Activated naive CD8-positive, alpha-beta T cell treated with anti-CD3 and anti-CD28 coated beads, Interleukin-2, amount 10 ng/mL, durations not matched to agents 7 days and 5 days (primary cell): ENCODE measurements around the gene LYRM4. TPM values are rescaled to one million over a fixed set of nuclear protein-coding genes. Genes with fewer than 3 reads are reported as not detected.

Experiments used
- ATAC-seq: fragments of 150-1000 bp; cut with Tn5 transposase; one replicate; pipeline ENCODE4 v1.10.0; 2021; ENCODE audit warnings: low read depth, moderate library complexity
- POLR2A ChIA-PET: fragments of 350-600 bp; sonication (Branson Sonifier 250); formaldehyde crosslinking; loops from one replicate; lab custom pipeline; 2021; ENCODE audit warnings: antibody characterized with exemption; lab: Charles Lee
- DNase-seq: peaks from one replicate; pipeline ENCODE4 v3.0.0; 2021
- H3K27ac Mint-ChIP-seq: one replicate; pipeline ENCODE4 v1.8.0; 2022; ENCODE audit warnings: mild to moderate bottlenecking, mixed read lengths
- H3K27me3 Mint-ChIP-seq: one replicate; pipeline ENCODE4 v1.8.0; 2022; ENCODE audit warnings: mild to moderate bottlenecking, moderate library complexity, mixed read lengths
- H3K36me3 Mint-ChIP-seq: one replicate; pipeline ENCODE4 v1.8.0; 2021; ENCODE audit warnings: mild to moderate bottlenecking, mixed read lengths
- H3K4me1 Mint-ChIP-seq: one replicate; pipeline ENCODE4 v1.8.0; 2021; ENCODE audit warnings: mixed read lengths
- H3K4me3 Mint-ChIP-seq: one replicate; pipeline ENCODE4 v1.8.0; 2022; ENCODE audit warnings: mild to moderate bottlenecking, moderate library complexity, mixed read lengths
- H3K9me3 Mint-ChIP-seq: one replicate; pipeline ENCODE4 v1.8.0; 2021; ENCODE audit warnings: mixed read lengths
- total RNA-seq, 2 experiments: library from RNA; stranded (reverse); gene quantifications; one replicate each; pipeline ENCODE4 v1.2.3, GENCODE V29; 2021

The LYRM4 gene
- total RNA-seq, 2 experiments from 2014 or later: 26.5 to 27.1 TPM

DNA sequence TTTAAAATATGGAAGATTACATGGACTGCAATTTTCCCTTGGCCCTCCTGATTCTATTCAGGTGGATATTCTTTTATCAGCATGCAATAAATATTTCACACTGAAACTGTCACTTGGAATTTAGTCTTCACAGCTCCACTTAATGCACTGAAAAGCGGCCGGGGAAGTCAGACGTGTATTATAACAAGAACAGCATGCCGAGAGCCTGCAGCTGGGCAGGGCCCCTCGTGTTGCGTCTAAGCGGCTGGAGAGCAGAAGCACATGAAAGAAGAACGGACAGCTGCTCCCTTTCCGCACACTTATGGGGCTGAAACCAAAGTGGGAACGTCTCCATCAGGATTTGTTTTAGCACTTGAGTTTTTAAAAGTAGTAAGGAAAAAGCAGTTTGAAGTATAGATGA lies 57.2 kb downstream of the LYRM4 start:
- Mint-ChIP-seq H3K4me3 (no peak overlapping the region), H3K4me1 (peaks cover 4% of the 10 kb centered on the region), H3K27me3 (no peaks in the 10 kb centered on the region), H3K9me3 (no peaks in the 10 kb centered on the region), H3K36me3 (no peaks in the 10 kb centered on the region), H3K27ac (no peak overlapping the region)
- POLR2A ChIA-PET: no interaction called here
- ATAC-seq (no peak), DNase-seq (no peak)

DNA sequence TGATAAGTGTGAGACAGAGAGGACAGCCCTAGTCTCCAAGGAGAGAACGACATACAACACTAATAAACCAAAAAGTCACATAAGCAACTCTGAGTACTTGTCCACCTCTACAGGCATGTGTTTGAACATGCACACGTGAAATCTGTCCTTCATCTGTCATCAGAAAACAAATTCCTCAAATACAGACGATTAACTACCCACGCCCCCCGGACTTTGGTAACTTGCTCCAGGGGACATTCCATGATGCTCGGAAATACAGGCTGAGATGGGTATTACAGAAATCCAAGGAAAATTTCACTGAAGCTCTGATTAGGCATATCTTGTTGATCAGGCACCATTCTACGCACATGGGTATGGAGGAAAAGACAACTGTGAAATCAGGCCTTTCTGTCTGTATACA lies 57.8 kb downstream of the LYRM4 start:
- Mint-ChIP-seq H3K27me3 (no peaks in the 10 kb centered on the region), H3K9me3 (no peaks in the 10 kb centered on the region), H3K4me1 (peaks cover 4% of the 10 kb centered on the region), H3K4me3 (no peak overlapping the region), H3K36me3 (no peaks in the 10 kb centered on the region), H3K27ac (no peak overlapping the region)
- DNase-seq: no peak
- POLR2A ChIA-PET: no interaction called here
- no peak for ATAC-seq

GRCh38 chr6:5202206-5202605 lies 58.5 kb downstream of the LYRM4 start:
- H3K4me3 Mint-ChIP-seq: no peak overlapping the region
- H3K27ac Mint-ChIP-seq: no peak overlapping the region
- no peaks in the 10 kb centered on the region for H3K9me3 Mint-ChIP-seq
- POLR2A ChIA-PET: no interaction called here
- no peak for DNase-seq
- peaks cover 4% of the 10 kb centered on the region for H3K4me1 Mint-ChIP-seq
- H3K36me3 Mint-ChIP-seq: no peaks in the 10 kb centered on the region
- H3K27me3 Mint-ChIP-seq: no peaks in the 10 kb centered on the region
- ATAC-seq: no peak

GRCh38 chr6:5201271-5201670 lies 59.5 kb downstream of the LYRM4 start:
- POLR2A ChIA-PET: no interaction called here
- Mint-ChIP-seq H3K36me3 (peaks cover 2% of the 10 kb centered on the region), H3K27ac (no peak overlapping the region)

GRCh38 chr6:5199702-5200101 lies 61.0 kb downstream of the LYRM4 start:
- H3K4me1 Mint-ChIP-seq: peaks cover 4% of the 10 kb centered on the region
- peaks cover 6% of the 10 kb centered on the region for H3K36me3 Mint-ChIP-seq
- H3K4me3 Mint-ChIP-seq: no peak overlapping the region
- POLR2A ChIA-PET: no interaction called here
- ATAC-seq (no peak), DNase-seq (no peak)
- H3K27ac Mint-ChIP-seq: no peak overlapping the region
- peaks cover 1% of the 10 kb centered on the region for H3K9me3 Mint-ChIP-seq
- no peaks in the 10 kb centered on the region for H3K27me3 Mint-ChIP-seq

More at GRCh38 chr6:5201271-5201670, 59.5 kb downstream of the LYRM4 start:
- ATAC-seq (no peak), DNase-seq (no peak)
- Mint-ChIP-seq H3K4me3 (no peak overlapping the region), H3K27me3 (no peaks in the 10 kb centered on the region), H3K4me1 (peaks cover 4% of the 10 kb centered on the region), H3K9me3 (no peaks in the 10 kb centered on the region)

DNA sequence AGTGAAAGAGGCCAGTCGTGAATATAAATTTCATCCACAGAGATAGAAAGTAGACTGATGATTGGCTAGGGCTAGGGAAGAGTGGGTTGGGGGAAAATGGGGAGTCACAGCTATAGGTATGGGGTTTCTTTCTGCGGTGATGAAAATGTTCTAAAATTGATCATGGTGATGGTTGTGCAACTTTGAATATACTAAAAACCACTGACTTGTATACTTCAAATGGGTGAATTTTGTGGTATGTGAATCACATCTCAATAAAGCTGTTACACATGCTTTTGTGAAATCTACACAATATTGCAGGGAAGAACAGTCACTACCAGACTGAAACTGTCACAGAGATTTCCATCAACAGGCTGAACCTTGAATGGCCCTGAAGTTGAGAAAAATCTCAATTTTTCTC lies 61.5 kb downstream of the LYRM4 start:
- ATAC-seq: no peak
- H3K36me3 Mint-ChIP-seq: peaks cover 6% of the 10 kb centered on the region

DNA sequence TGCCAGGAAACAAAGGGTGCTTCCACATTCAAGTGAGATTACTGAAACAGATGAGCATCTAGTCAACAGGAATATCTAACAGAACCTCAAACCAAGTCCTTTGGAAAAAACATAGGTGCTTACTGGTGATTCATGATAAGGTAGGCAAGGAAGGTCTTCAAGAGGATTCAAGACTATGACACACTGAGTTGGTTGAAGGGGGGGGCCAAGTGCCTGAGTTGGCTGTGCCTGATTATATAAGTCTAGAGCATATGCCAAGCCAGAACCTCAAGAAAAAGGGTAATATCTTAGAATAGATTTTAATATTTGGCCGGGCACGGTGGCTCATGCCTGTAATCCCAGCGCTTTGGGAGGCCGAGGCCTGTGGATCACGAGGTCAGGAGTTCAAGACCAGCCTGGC lies 63.7 kb downstream of the LYRM4 start:
- ATAC-seq (no peak), DNase-seq (no peak)
- H3K4me3 Mint-ChIP-seq: no peak overlapping the region
- no peak overlapping the region for H3K27ac Mint-ChIP-seq
- peaks cover 10% of the 10 kb centered on the region for H3K36me3 Mint-ChIP-seq
- H3K4me1 Mint-ChIP-seq: peaks cover 5% of the 10 kb centered on the region
- POLR2A ChIA-PET: no interaction called here
- H3K27me3 Mint-ChIP-seq: no peaks in the 10 kb centered on the region
- H3K9me3 Mint-ChIP-seq: peaks cover 1% of the 10 kb centered on the region

More for the DNA sequence above, 61.5 kb downstream of the LYRM4 start:
- no peak for DNase-seq
- peaks cover 4% of the 10 kb centered on the region for H3K4me1 Mint-ChIP-seq
- H3K27me3 Mint-ChIP-seq: no peaks in the 10 kb centered on the region
- H3K9me3 Mint-ChIP-seq: peaks cover 1% of the 10 kb centered on the region
- no peak overlapping the region for H3K27ac Mint-ChIP-seq
- POLR2A ChIA-PET: no interaction called here
- H3K4me3 Mint-ChIP-seq: no peak overlapping the region

GRCh38 chr6:5192135-5192794 lies 68.5 kb downstream of the LYRM4 start:
- H3K27ac Mint-ChIP-seq: no peak overlapping the region
- H3K4me3 Mint-ChIP-seq: no peak overlapping the region
- H3K9me3 Mint-ChIP-seq: peaks cover 1% of the 10 kb centered on the region
- DNase-seq (no peak), ATAC-seq (no peak)
- H3K4me1 Mint-ChIP-seq: peaks cover 6% of the 10 kb centered on the region
- H3K27me3 Mint-ChIP-seq: no peaks in the 10 kb centered on the region
- POLR2A ChIA-PET: no interaction called here
- peaks cover 10% of the 10 kb centered on the region for H3K36me3 Mint-ChIP-seq

GRCh38 chr6:5191722-5192121 lies 69.0 kb downstream of the LYRM4 start:
- H3K27ac Mint-ChIP-seq: no peak overlapping the region
- H3K36me3 Mint-ChIP-seq: peaks cover 8% of the 10 kb centered on the region
- peaks cover 6% of the 10 kb centered on the region for H3K4me1 Mint-ChIP-seq
- no peaks in the 10 kb centered on the region for H3K27me3 Mint-ChIP-seq
- POLR2A ChIA-PET: no interaction called here
- no peak for ATAC-seq
- peaks cover 1% of the 10 kb centered on the region for H3K9me3 Mint-ChIP-seq
- no peak overlapping the region for H3K4me3 Mint-ChIP-seq
- DNase-seq: no peak

DNA sequence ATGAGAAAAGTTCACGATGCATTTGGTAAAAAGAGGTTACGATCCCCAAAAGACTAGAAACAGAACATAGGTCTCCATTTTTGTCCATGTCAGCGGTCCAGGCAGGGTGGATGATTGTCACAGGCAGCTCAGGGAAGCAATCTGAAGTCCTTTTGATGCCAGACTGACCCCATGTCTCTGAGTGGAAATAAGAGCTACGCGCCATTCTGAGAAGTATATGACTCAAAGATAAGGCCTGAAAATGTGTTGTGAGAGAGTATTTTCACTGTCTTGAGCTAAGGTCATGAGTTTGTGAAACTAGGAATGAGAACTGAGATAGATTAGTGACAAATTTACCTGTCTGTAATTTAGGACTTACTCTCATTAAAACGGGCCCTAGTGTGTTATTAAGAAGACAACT lies 69.5 kb downstream of the LYRM4 start:
- H3K27ac Mint-ChIP-seq: no peak overlapping the region
- no peak for ATAC-seq
- peaks cover 8% of the 10 kb centered on the region for H3K36me3 Mint-ChIP-seq
- no peak for DNase-seq
- H3K4me1 Mint-ChIP-seq: peaks cover 6% of the 10 kb centered on the region
- no peaks in the 10 kb centered on the region for H3K27me3 Mint-ChIP-seq
- H3K4me3 Mint-ChIP-seq: no peak overlapping the region
- peaks cover 1% of the 10 kb centered on the region for H3K9me3 Mint-ChIP-seq
- POLR2A ChIA-PET: no interaction called here

- no peak for ATAC-seq
- no peak for DNase-seq
- Mint-ChIP-seq H3K9me3 (no peaks in the 10 kb centered on the region), H3K36me3 (peaks cover 7% of the 10 kb centered on the region), H3K27ac (no peak overlapping the region), H3K4me3 (no peak overlapping the region), H3K4me1 (peaks cover 6% of the 10 kb centered on the region), H3K27me3 (no peaks in the 10 kb centered on the region)
- POLR2A ChIA-PET: no interaction called here
Observed at GRCh38 chr6:5190507-5190906, 70.2 kb downstream of the LYRM4 start.

DNA sequence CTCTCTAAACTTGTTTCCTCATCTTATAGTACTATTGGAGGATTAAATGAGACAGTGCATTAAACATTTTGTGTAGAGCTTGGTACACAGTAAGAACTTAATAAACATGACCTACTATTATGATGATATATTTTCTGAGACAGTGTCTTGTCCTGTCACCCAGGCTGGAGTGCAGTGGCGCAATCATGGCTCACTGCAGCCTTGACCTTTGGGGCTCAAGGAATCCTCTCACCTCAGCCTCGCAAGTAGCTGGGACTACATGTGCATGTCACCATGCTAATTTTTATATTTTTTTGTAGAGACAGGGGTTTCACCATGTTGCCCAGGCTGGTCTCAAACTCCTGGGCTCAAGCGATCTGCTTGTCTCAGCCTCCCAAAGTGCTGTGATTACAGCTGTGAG lies 72.1 kb downstream of the LYRM4 start:
- no peak overlapping the region for H3K27ac Mint-ChIP-seq
- no peaks in the 10 kb centered on the region for H3K9me3 Mint-ChIP-seq
- H3K36me3 Mint-ChIP-seq: peaks cover 8% of the 10 kb centered on the region
- POLR2A ChIA-PET: no interaction called here
- H3K4me1 Mint-ChIP-seq: peaks cover 7% of the 10 kb centered on the region
- H3K4me3 Mint-ChIP-seq: no peak overlapping the region
- no peaks in the 10 kb centered on the region for H3K27me3 Mint-ChIP-seq
- DNase-seq (no peak), ATAC-seq (no peak)

- no peaks in the 10 kb centered on the region for H3K27me3 Mint-ChIP-seq
- peaks cover 8% of the 10 kb centered on the region for H3K36me3 Mint-ChIP-seq
- H3K27ac Mint-ChIP-seq: no peak overlapping the region
- no peak overlapping the region for H3K4me3 Mint-ChIP-seq
- POLR2A ChIA-PET: no interaction called here
- peaks cover 6% of the 10 kb centered on the region for H3K4me1 Mint-ChIP-seq
- ATAC-seq (no peak), DNase-seq (no peak)
- no peaks in the 10 kb centered on the region for H3K9me3 Mint-ChIP-seq
Observed at GRCh38 chr6:5184878-5185277, 75.9 kb downstream of the LYRM4 start.

GRCh38 chr6:5184218-5184617 lies 76.5 kb downstream of the LYRM4 start:
- Mint-ChIP-seq H3K9me3 (no peaks in the 10 kb centered on the region), H3K27me3 (no peaks in the 10 kb centered on the region), H3K36me3 (peaks cover 8% of the 10 kb centered on the region), H3K4me1 (peaks cover 2% of the 10 kb centered on the region), H3K4me3 (no peak overlapping the region), H3K27ac (no peak overlapping the region)
- ATAC-seq: no peak
- POLR2A ChIA-PET: no interaction called here
- DNase-seq: no peak
